H9 (cell line): ENCODE measurements around the gene CTNNA1. TPM values are rescaled to one million over a fixed set of nuclear protein-coding genes. Genes with fewer than 3 reads are reported as not detected.
A peak's percentile ranks its signal among the peaks of the same experiment; 100 is the strongest.

Source experiments
- DNase-seq: peaks from one replicate; pipeline ENCODE4 v3.0.0-alpha.2; 2017
- H2AFZ ChIP-seq: one replicate; pipeline ENCODE4 v1.6.1; 2013; ENCODE audit warnings: mild to moderate bottlenecking, low read length, control low read depth, moderate library complexity
- H2AK5ac ChIP-seq: 2 replicates; pipeline ENCODE4 v1.6.1; 2013; ENCODE audit warnings: low read length, control low read depth, mixed read lengths; ENCODE audit not compliant: insufficient read length
- H2BK120ac ChIP-seq: one replicate; pipeline ENCODE4 v1.6.1; 2013; ENCODE audit warnings: low read depth, mild to moderate bottlenecking, low read length, control low read depth, inconsistent platforms; ENCODE audit not compliant: poor library complexity, severe bottlenecking
- H2BK12ac ChIP-seq: 2 replicates; pipeline ENCODE4 v1.6.1; 2013; ENCODE audit warnings: low read length, control low read depth, mixed read lengths, low read depth; ENCODE audit not compliant: insufficient read length
- H2BK15ac ChIP-seq: 2 replicates; pipeline ENCODE4 v1.6.1; 2013; ENCODE audit warnings: low read depth, low read length, control low read depth
- H2BK20ac ChIP-seq: one replicate; pipeline ENCODE4 v1.6.1; 2013; ENCODE audit warnings: low read depth, mild to moderate bottlenecking, low read length, control low read depth, inconsistent platforms; ENCODE audit not compliant: poor library complexity, severe bottlenecking
- H2BK5ac ChIP-seq: 2 replicates; pipeline ENCODE4 v1.6.1; 2013; ENCODE audit warnings: low read length, control low read depth, mixed read lengths; ENCODE audit not compliant: insufficient read length
- H3K14ac ChIP-seq: 2 replicates; pipeline ENCODE4 v1.6.1; 2013; ENCODE audit warnings: low read length, control low read depth; ENCODE audit not compliant: insufficient read depth
- H3K18ac ChIP-seq: 2 replicates; pipeline ENCODE4 v1.6.1; 2013; ENCODE audit warnings: low read depth, mild to moderate bottlenecking, mixed read lengths, low read length, control low read depth; ENCODE audit not compliant: insufficient read length
- H3K23ac ChIP-seq: 2 replicates; pipeline ENCODE4 v1.6.1; 2013; ENCODE audit warnings: low read length, control low read depth, mixed read lengths, low read depth; ENCODE audit not compliant: insufficient read length
- H3K23me2 ChIP-seq: 2 replicates; pipeline ENCODE4 v1.6.1; 2013; ENCODE audit warnings: low read depth, mild to moderate bottlenecking, mixed read lengths, low read length, control low read depth; ENCODE audit not compliant: insufficient read length, poor library complexity, severe bottlenecking
- H3K27ac ChIP-seq: 2 replicates; pipeline ENCODE4 v1.5.1; 2013; ENCODE audit warnings: low read length, control low read depth, mixed read lengths, low read depth; ENCODE audit not compliant: insufficient read length
- H3K27me3 ChIP-seq: 2 replicates; pipeline ENCODE4 v1.6.1; 2013; ENCODE audit warnings: low read length, control low read depth, inconsistent platforms; ENCODE audit not compliant: insufficient read depth
- H3K4ac ChIP-seq: 2 replicates; pipeline ENCODE4 v1.6.1; 2013; ENCODE audit warnings: low read depth, mild to moderate bottlenecking, control low read depth, inconsistent platforms, low read length, moderate library complexity
- H3K4me1 ChIP-seq: 2 replicates; pipeline ENCODE4 v1.6.1; 2013; ENCODE audit warnings: low read length, control low read depth, inconsistent platforms; ENCODE audit not compliant: insufficient read depth
- H3K4me2 ChIP-seq: 2 replicates; pipeline ENCODE4 v1.6.1; 2013; ENCODE audit warnings: low read length, control low read depth, mixed read lengths; ENCODE audit not compliant: insufficient read length, insufficient read depth
- H3K56ac ChIP-seq: 2 replicates; pipeline ENCODE4 v1.6.1; 2013; ENCODE audit warnings: low read depth, mild to moderate bottlenecking, mixed read lengths, low read length, control low read depth; ENCODE audit not compliant: insufficient read length
- H3K79me1 ChIP-seq: 2 replicates; pipeline ENCODE4 v1.6.1; 2013; ENCODE audit warnings: low read depth, mild to moderate bottlenecking, moderate library complexity, low read length, control low read depth, inconsistent platforms; ENCODE audit not compliant: insufficient read depth, poor library complexity, severe bottlenecking
- H3K79me2 ChIP-seq: 2 replicates; pipeline ENCODE4 v1.6.1; 2013; ENCODE audit warnings: low read length, control low read depth, inconsistent platforms; ENCODE audit not compliant: insufficient read depth
- H3K9ac ChIP-seq: 2 replicates; pipeline ENCODE4 v1.6.1; 2013; ENCODE audit warnings: low read length, control low read depth, mixed read lengths; ENCODE audit not compliant: insufficient read length; ENCODE audit errors: extremely low read depth
- H3K9me3 ChIP-seq: one replicate; pipeline ENCODE4 v1.6.1; 2013; ENCODE audit warnings: low read depth, low read length, inconsistent platforms; ENCODE audit not compliant: control insufficient read depth
- H3T11ph ChIP-seq: one replicate; pipeline ENCODE4 v1.6.1; 2013; ENCODE audit warnings: mild to moderate bottlenecking, low read length, control low read depth, inconsistent platforms
- H4K20me1 ChIP-seq: one replicate; pipeline ENCODE4 v1.6.1; 2013; ENCODE audit not compliant: control insufficient read depth, insufficient read length, insufficient read depth
- H4K5ac ChIP-seq: 2 replicates; pipeline ENCODE4 v1.6.1; 2013; ENCODE audit warnings: low read depth, mild to moderate bottlenecking, mixed read lengths, low read length, control low read depth; ENCODE audit not compliant: insufficient read length
- H4K8ac ChIP-seq: replicated peaks from 2 replicates; pipeline ENCODE4 v1.6.1; 2013; ENCODE audit warnings: low read length, control low read depth, mixed read lengths, low read depth; ENCODE audit not compliant: insufficient read length
- H4K91ac ChIP-seq: 2 replicates; pipeline ENCODE4 v1.6.1; 2013; ENCODE audit warnings: low read depth, mild to moderate bottlenecking, moderate library complexity, mixed read lengths, low read length, control low read depth; ENCODE audit not compliant: insufficient read length
- H3K27ac Mint-ChIP-seq, 3 experiments: 2 replicates in 2 of 3; 3 replicates in 1 of 3; pipeline ENCODE4 v1.8.0; 2020 to 2021; ENCODE audit warnings: mixed read lengths in 3 of 3, mild to moderate bottlenecking in 1 of 3, moderate library complexity in 1 of 3
- H3K27me3 Mint-ChIP-seq: 2 replicates; pipeline ENCODE4 v1.8.0; 2021; ENCODE audit warnings: low read depth, mild to moderate bottlenecking, moderate library complexity, mixed read lengths
- H3K36me3 Mint-ChIP-seq, 3 experiments: 2 replicates in 2 of 3; 3 replicates in 1 of 3; pipeline ENCODE4 v1.8.0; 2020 to 2021; ENCODE audit warnings: low read depth in 3 of 3, mixed read lengths in 3 of 3; ENCODE audit not compliant: insufficient read depth in 1 of 3
- H3K4me1 Mint-ChIP-seq, 2 experiments: 2 replicates each; pipeline ENCODE4 v1.8.0; 2020; ENCODE audit warnings: mixed read lengths in 2 of 2
- H3K4me3 Mint-ChIP-seq, 2 experiments: 2 replicates in 1 of 2; 3 replicates in 1 of 2; pipeline ENCODE4 v1.8.0; 2020 to 2021; ENCODE audit warnings: mild to moderate bottlenecking in 2 of 2, mixed read lengths in 2 of 2, moderate library complexity in 1 of 2
- H3K9me3 Mint-ChIP-seq, 2 experiments: 2 replicates in 1 of 2; 3 replicates in 1 of 2; pipeline ENCODE4 v1.8.0; 2020; ENCODE audit warnings: mild to moderate bottlenecking in 2 of 2, mixed read lengths in 2 of 2, moderate library complexity in 1 of 2
- CTCF ChIP-seq: fragments of 200-600 bp; sonication (generic); conservative IDR thresholded peaks from 3 replicates; pipeline ENCODE4 v1.8.0; 2021; ENCODE audit warnings: antibody characterized with exemption, mild to moderate bottlenecking
- WGBS: extraction: QIAGEN DNeasy Blood & Tissue Kit; methylation state at CpG from one replicate; pipeline ENCODE4 v1.1.7; 2013; ENCODE audit warnings: missing lambda C conversion rate, low lambda C conversion rate, mixed read lengths; ENCODE audit not compliant: insufficient read length; ENCODE audit errors: extremely low coverage; 5-methylcytosine and 5-hydroxymethylcytosine counted together
- total RNA-seq: library from RNA; stranded (reverse); gene quantifications from 2 replicates; pipeline ENCODE4 v1.2.1, GENCODE V29; 2021

The CTNNA1 gene
- total RNA-seq, 1 experiment from 2014 or later = 354 TPM

- peaks cover 47 to 58% of the 10 kb centered on the region in 2 experiments for H3K4me1 Mint-ChIP-seq
- peak overlapping the region; percentile 66 for H3K18ac ChIP-seq
- H2BK20ac ChIP-seq = peak overlapping the region; percentile 51
- H2AK5ac ChIP-seq = no peak overlapping the region
- peaks cover 0 to 6% (median 2%) of the 10 kb centered on the region in 3 experiments; a peak in 2 of 7 replicates for H3K36me3 Mint-ChIP-seq
- H3K4me1 ChIP-seq = peaks cover 13% of the 10 kb centered on the region; the same call in 1 of the 2 replicates
- H4K5ac ChIP-seq = no peak overlapping the region
- no peaks in the 10 kb centered on the region for H3K9me3 ChIP-seq
- H3K27me3 ChIP-seq = no peaks in the 10 kb centered on the region
- H3K79me1 ChIP-seq = no peaks in the 10 kb centered on the region
- H2BK120ac ChIP-seq = peak overlapping the region; percentile 15
- no peak overlapping the region for H4K8ac ChIP-seq
- no peak overlapping the region for H2BK15ac ChIP-seq
- H3K23me2 ChIP-seq = no peaks in the 10 kb centered on the region
- H4K20me1 ChIP-seq = no peaks in the 10 kb centered on the region
- H3K14ac ChIP-seq = peak overlapping the region; percentile 21; the same call in 1 of the 2 replicates
- peak; percentile 71 for TF ChIP-seq CTCF
- peak overlapping the region; percentile 60 for H3T11ph ChIP-seq
- no peak overlapping the region for H4K91ac ChIP-seq
- no peaks in the 10 kb centered on the region; the same call in 1 of the 2 replicates for H3K27me3 Mint-ChIP-seq
- H2BK5ac ChIP-seq = no peak overlapping the region
- H3K9ac ChIP-seq = no peak overlapping the region
- H2BK12ac ChIP-seq = no peak overlapping the region
- no peak overlapping the region for H2AFZ ChIP-seq
- peak; percentile 93 for DNase-seq
- H3K79me2 ChIP-seq = no peaks in the 10 kb centered on the region
- H3K4ac ChIP-seq = no peak overlapping the region
- no CpG with 5 or more reads among the region's 12 CpGs for WGBS
- H3K4me3 Mint-ChIP-seq = peak overlapping the region in 1 of 2 experiments; percentile 19; a peak in 2 of 5 replicates
- no peak overlapping the region for H3K27ac ChIP-seq
- peak overlapping the region; percentile 2 for H3K4me2 ChIP-seq
- H3K23ac ChIP-seq = no peak overlapping the region
- peak overlapping the region; percentile 74 to 97 (median 94); a peak in 6 of 7 replicates for H3K27ac Mint-ChIP-seq
- peaks cover 0 to 8% of the 10 kb centered on the region in 2 experiments; a peak in 2 of 5 replicates for H3K9me3 Mint-ChIP-seq
- H3K56ac ChIP-seq = no peak overlapping the region
Measured at GRCh38 chr5:138725153-138725817, 27.9 kb upstream of the CTNNA1 start.
